Endothelial cell of umbilical vein (primary cell): Measurements from ENCODE around the gene CDC42BPB. TPM values are rescaled to one million over a fixed set of nuclear protein-coding genes. Genes with fewer than 3 reads are reported as not detected.

Experiments used
- BruUV-seq: library from RNA; stranded (reverse); fragments of 400-500 nt; replicated peaks from 2 replicates; lab custom pipeline; 2021; lab: Mats Ljungman, UMichigan
- CTCF ChIA-PET: fragments of 300-600, 350-600 bp; sonication (Branson Sonifier 250); formaldehyde crosslinking; loops from one replicate; lab custom pipeline; 2021; ENCODE audit warnings: antibody characterized with exemption, inconsistent platforms; lab: Charles Lee
- POLR2A ChIA-PET: fragments of 300-600, 350-600 bp; sonication (Branson Sonifier 250); formaldehyde crosslinking; loops from one replicate; lab custom pipeline; 2021; ENCODE audit warnings: antibody characterized with exemption, inconsistent platforms; lab: Charles Lee
- DNase-seq: peaks from one replicate; pipeline ENCODE4 v3.0.0-alpha.2; 2011; ENCODE audit warnings: low read depth, low spot score
- FAIRE-seq: peaks from 2 replicates; lab custom pipeline; 2011; peaks lifted over from hg19 to GRCh38; lab: Jason Lieb, UNC
- H2AFZ ChIP-seq: 2 replicates; pipeline ENCODE4 v1.6.0; 2012; ENCODE audit warnings: low read depth, low read length, control low read depth, inconsistent platforms
- H3K27ac ChIP-seq: 2 replicates; pipeline ENCODE4 v1.5.1; 2011; ENCODE audit warnings: low read depth, mild to moderate bottlenecking, control low read depth, low read length, moderate library complexity; ENCODE audit not compliant: insufficient read depth
- H3K27me3 ChIP-seq, 2 experiments: 2 replicates each; pipeline versions ENCODE4 v1.6.0 to v1.6.1; 2011; ENCODE audit warnings: low read length in 2 of 2, mixed read lengths in 1 of 2; ENCODE audit not compliant: control insufficient read depth in 2 of 2, insufficient read depth in 2 of 2
- H3K36me3 ChIP-seq, 2 experiments: 2 replicates in 1 of 2; 3 replicates in 1 of 2; pipeline ENCODE4 v1.5.1; 2011; ENCODE audit warnings: low read length in 2 of 2, mild to moderate bottlenecking in 1 of 2, moderate library complexity in 1 of 2; ENCODE audit not compliant: control insufficient read depth in 2 of 2, insufficient read depth in 2 of 2; ENCODE audit errors: extremely low read depth in 1 of 2
- H3K4me1 ChIP-seq: 3 replicates; pipeline ENCODE4 v1.5.1; 2011; ENCODE audit warnings: mild to moderate bottlenecking, low read length; ENCODE audit not compliant: control insufficient read depth, insufficient read depth; ENCODE audit errors: extremely low read depth
- H3K4me2 ChIP-seq: 2 replicates; pipeline ENCODE4 v1.6.1; 2011; ENCODE audit warnings: low read length, control low read depth, mixed read lengths; ENCODE audit not compliant: insufficient read depth
- H3K4me3 ChIP-seq, 3 experiments: fragments of 200-600 bp in 1 of 3; sonication (generic), shearing (Covaris generic) in 1 of 3; replicated peaks in 1 of 3; 2 replicates each; pipeline ENCODE4 v1.5.1; 2011 to 2016; ENCODE audit warnings: control low read depth in 3 of 3, low read length in 3 of 3, mild to moderate bottlenecking in 2 of 3, inconsistent platforms in 1 of 3, low read depth in 1 of 3, moderate library complexity in 1 of 3; ENCODE audit not compliant: insufficient read depth in 1 of 3
- H3K79me2 ChIP-seq: 2 replicates; pipeline ENCODE4 v1.6.0; 2012; ENCODE audit warnings: low read length, inconsistent platforms; ENCODE audit not compliant: control insufficient read depth, insufficient read depth
- H3K9ac ChIP-seq: replicated peaks from 2 replicates; pipeline ENCODE3; 2011; ENCODE audit warnings: low read length, control low read depth; ENCODE audit not compliant: insufficient read depth; ENCODE audit errors: extremely low read depth
- H3K9me1 ChIP-seq: replicated peaks from 3 replicates; pipeline ENCODE4 v1.6.0; 2011; ENCODE audit warnings: mild to moderate bottlenecking, low read length; ENCODE audit not compliant: control insufficient read depth, insufficient read depth; ENCODE audit errors: extremely low read depth
- H3K9me3 ChIP-seq: replicated peaks from 2 replicates; pipeline ENCODE4 v1.5.1; 2012; ENCODE audit warnings: low read length, inconsistent platforms; ENCODE audit not compliant: control insufficient read depth, insufficient read depth
- H4K20me1 ChIP-seq: replicated peaks from 2 replicates; pipeline ENCODE3; 2011; ENCODE audit warnings: mild to moderate bottlenecking, low read length; ENCODE audit not compliant: control insufficient read depth, insufficient read depth; ENCODE audit errors: extremely low read depth
- EZH2 ChIP-seq: IDR thresholded peaks from 2 replicates; pipeline ENCODE4 v1.6.1; 2012; ENCODE audit warnings: borderline replicate concordance, low read depth, mild to moderate bottlenecking, moderate library complexity, low read length, inconsistent platforms; ENCODE audit not compliant: severe bottlenecking
- GATA2 ChIP-seq: IDR thresholded peaks from 2 replicates; pipeline ENCODE4 v1.7.0; 2011; ENCODE audit warnings: low read depth, mild to moderate bottlenecking, moderate library complexity, mixed read lengths, low read length; ENCODE audit not compliant: insufficient read length, insufficient read depth
- POLR2A ChIP-seq: IDR thresholded peaks from 2 replicates; pipeline ENCODE4 v1.6.1; 2012; ENCODE audit warnings: low read depth, mild to moderate bottlenecking, control low read depth, low read length
- POLR2AphosphoS5 ChIP-seq: IDR thresholded peaks from 2 replicates; pipeline ENCODE4 v1.6.1; 2012; ENCODE audit warnings: low read depth, mild to moderate bottlenecking, control low read depth, low read length, moderate library complexity; ENCODE audit not compliant: insufficient read depth
- dilution Hi-C: fragments of 300-500 bp; cut with MboI; formaldehyde crosslinking; loops from one replicate; pipeline ENCODE4 v1.15.0; 2019; ENCODE audit warnings: low sequenced_read_pairs; ENCODE audit not compliant: extremely low pct_ligation_motif_present
- intact Hi-C: fragments of 100-400 bp; cut with micrococcal nuclease; formaldehyde crosslinking; loops from one replicate; pipeline ENCODE4 v1.10.0; 2022
- polyA plus RNA-seq, 4 experiments: library from polyadenylated mRNA; depleted of rRNA in 3 of 4; stranded (reverse) in 3 of 4; unstranded in 1 of 4; fragments of >200 nt; gene quantifications; 2 replicates each; pipeline versions ENCODE4 v1.2.1 to v1.2.3, GENCODE V29; 2011 to 2012; ENCODE audit warnings: missing spikeins in 1 of 4
- total RNA-seq: library from RNA; stranded (reverse); gene quantifications from 2 replicates; pipeline ENCODE4 v1.2.3, GENCODE V29; 2021
- TF ChIP-seq, protein P1 (sequence below), 2 donors: IDR thresholded peaks; 1 replicate in 1 of 2; 2 replicates in 1 of 2; pipeline ENCODE4 v1.5.1; 2011; ENCODE audit warnings: low read length in 2 of 2, mild to moderate bottlenecking in 2 of 2, moderate library complexity in 2 of 2, control low read depth in 1 of 2, inconsistent platforms in 1 of 2, low read depth in 1 of 2; ENCODE audit not compliant: insufficient read depth in 1 of 2; ENCODE audit errors: extremely low read depth in 1 of 2
- TF ChIP-seq, protein P2 (sequence below): IDR thresholded peaks from 2 replicates; pipeline ENCODE4 v1.6.1; 2011; ENCODE audit not compliant: insufficient read depth, insufficient read length

The CDC42BPB gene
- total and polyA plus RNA-seq, 2 donors (not counting 3 experiments of a cell fraction or from before 2014, with no cell fraction given) = 82.6 to 131 TPM

- Histone ChIP-seq H4K20me1 (no peaks in the 10 kb centered on the region), H3K27ac (no peak overlapping the region), H2AFZ (no peak overlapping the region), H3K4me2 (no peak overlapping the region), H3K4me1 (no peaks in the 10 kb centered on the region), H3K36me3 (no peaks in the 10 kb centered on the region), H3K27me3 (peaks cover 2% of the 10 kb centered on the region in 2 experiments), H3K79me2 (no peaks in the 10 kb centered on the region), H3K4me3 (no peak overlapping the region), H3K9me1 (no peaks in the 10 kb centered on the region), H3K9ac (no peak overlapping the region), H3K9me3 (no peaks in the 10 kb centered on the region)
- no peak for DNase-seq
- FAIRE-seq = no peak
- dilution Hi-C loops = no loop called here
- POLR2A ChIA-PET = no interaction called here
- TF ChIP-seq, protein P1, sequence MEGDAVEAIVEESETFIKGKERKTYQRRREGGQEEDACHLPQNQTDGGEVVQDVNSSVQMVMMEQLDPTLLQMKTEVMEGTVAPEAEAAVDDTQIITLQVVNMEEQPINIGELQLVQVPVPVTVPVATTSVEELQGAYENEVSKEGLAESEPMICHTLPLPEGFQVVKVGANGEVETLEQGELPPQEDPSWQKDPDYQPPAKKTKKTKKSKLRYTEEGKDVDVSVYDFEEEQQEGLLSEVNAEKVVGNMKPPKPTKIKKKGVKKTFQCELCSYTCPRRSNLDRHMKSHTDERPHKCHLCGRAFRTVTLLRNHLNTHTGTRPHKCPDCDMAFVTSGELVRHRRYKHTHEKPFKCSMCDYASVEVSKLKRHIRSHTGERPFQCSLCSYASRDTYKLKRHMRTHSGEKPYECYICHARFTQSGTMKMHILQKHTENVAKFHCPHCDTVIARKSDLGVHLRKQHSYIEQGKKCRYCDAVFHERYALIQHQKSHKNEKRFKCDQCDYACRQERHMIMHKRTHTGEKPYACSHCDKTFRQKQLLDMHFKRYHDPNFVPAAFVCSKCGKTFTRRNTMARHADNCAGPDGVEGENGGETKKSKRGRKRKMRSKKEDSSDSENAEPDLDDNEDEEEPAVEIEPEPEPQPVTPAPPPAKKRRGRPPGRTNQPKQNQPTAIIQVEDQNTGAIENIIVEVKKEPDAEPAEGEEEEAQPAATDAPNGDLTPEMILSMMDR (IDR thresholded peaks at IDR 0.05; ENCODE audit: extremely low read depth in 1 of 2, insufficient read depth in 1 of 2, low read depth in 1 of 2, low read length in 2 of 2) = no peak
- no peak for TF ChIP-seq GATA2
- TF ChIP-seq, protein P2, sequence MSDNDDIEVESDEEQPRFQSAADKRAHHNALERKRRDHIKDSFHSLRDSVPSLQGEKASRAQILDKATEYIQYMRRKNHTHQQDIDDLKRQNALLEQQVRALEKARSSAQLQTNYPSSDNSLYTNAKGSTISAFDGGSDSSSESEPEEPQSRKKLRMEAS = no peak
- TF ChIP-seq POLR2A = no peak
- no peak for TF ChIP-seq EZH2
- no peak for TF ChIP-seq POLR2AphosphoS5
- CTCF ChIA-PET = interaction anchor here (0.7 to 2.8 kb wide), 2 partner anchors 143 to 223 kb away, joined by 4 to 47 read pairs; no protein-coding TSS in a partner anchor
- intact Hi-C loops = loop anchor here (2.0 kb wide), 2 partner anchors 322 to 478 kb away; no protein-coding TSS in a partner anchor
- no TSS peak for BruUV-seq
These were observed 140.3 kb downstream of the CDC42BPB start for GRCh38 chr14:102917056-102917385.
